Upper lobe of right lung (tissue), 1 donor: ENCODE results near the gene ZFP92. TPM values are rescaled to one million over a fixed set of nuclear protein-coding genes. Genes with fewer than 3 reads are reported as not detected.

Experiments used
- ATAC-seq: fragments of 200-7000 bp; cut with Tn5 transposase; one replicate; pipeline ENCODE4 v1.9.1; 2020; ENCODE audit warnings: mild to moderate bottlenecking, moderate library complexity
- DNase-seq: peaks from one replicate; pipeline ENCODE4 v3.0.0-alpha.2; 2020
- H3K27ac ChIP-seq: fragments of 200-600 bp; one replicate; pipeline ENCODE4 v1.8.0; 2022
- H3K27me3 ChIP-seq: fragments of 200-600 bp; one replicate; pipeline ENCODE4 v1.8.0; 2022; ENCODE audit warnings: mild to moderate bottlenecking
- H3K36me3 ChIP-seq: fragments of 200-600 bp; one replicate; pipeline ENCODE4 v1.8.0; 2022
- H3K4me1 ChIP-seq: fragments of 200-600 bp; one replicate; pipeline ENCODE4 v1.8.0; 2022
- H3K4me3 ChIP-seq: fragments of 200-600 bp; one replicate; pipeline ENCODE4 v1.8.0; 2022; ENCODE audit warnings: mild to moderate bottlenecking
- H3K9me3 ChIP-seq: fragments of 200-600 bp; one replicate; pipeline ENCODE4 v1.8.0; 2022
- intact Hi-C: fragments of 100-400 bp; cut with DNase I; formaldehyde crosslinking; loops from one replicate; pipeline ENCODE4 v1.11.0; 2022
- total RNA-seq: library from RNA; stranded (reverse); fragmentation: NEBNext Ultra II Directional; extraction: Animal tissue kit (Norgen Biotek cat#: 25700); gene quantifications from one replicate; pipeline ENCODE4 v1.2.1, GENCODE V29; 2021
- TF ChIP-seq, protein P1 (sequence below): fragments of 200-600 bp; IDR thresholded peaks from one replicate; pipeline ENCODE4 v1.8.0; 2022; ENCODE audit warnings: antibody characterized with exemption
- donor health status: DM: no; HTN: yes; CAD: no; lungs with severe emphysema.

ZFP92 gene
- total RNA-seq, 1 donor from 2014 or later = 3.4 TPM

DNA sequence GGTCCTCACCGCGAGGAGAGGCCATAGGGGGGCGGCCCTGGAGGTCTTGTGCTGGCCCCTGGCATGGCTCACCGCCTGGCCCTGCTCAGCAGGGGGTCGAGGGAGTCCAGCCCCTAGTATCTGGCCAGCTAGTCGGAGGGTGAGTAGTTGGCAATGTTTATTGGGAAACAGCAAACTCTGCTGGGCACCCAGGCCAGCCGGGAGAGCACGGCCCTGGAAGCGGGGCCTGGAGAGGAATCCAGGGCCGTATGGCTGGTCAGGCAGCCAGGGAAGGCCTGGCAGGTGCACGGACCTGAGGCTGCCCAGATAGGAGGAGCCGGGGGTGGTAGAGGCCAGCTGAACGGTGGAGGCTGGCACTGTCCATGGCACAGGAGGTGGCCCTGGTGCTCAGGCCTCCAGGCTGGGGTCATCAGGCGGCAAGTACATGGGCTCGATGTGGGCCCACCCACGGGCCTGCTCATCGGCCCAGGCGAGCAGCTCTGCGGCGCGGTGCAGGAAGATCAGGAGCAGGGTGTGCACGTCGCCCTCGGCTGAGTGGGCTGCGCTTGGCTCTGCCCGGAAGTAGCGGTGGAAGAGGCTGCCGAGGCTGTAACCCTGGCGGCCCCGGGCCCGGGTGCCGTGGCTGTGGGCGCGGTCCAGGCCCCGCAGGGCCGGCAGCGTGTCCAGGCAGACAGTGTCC, 33.2 kb downstream of the ZFP92 start:
- intact Hi-C loops = no loop called here
- H3K27ac ChIP-seq = no peak overlapping the region
- no peaks in the 10 kb centered on the region for H3K9me3 ChIP-seq
- TF ChIP-seq, protein P1, sequence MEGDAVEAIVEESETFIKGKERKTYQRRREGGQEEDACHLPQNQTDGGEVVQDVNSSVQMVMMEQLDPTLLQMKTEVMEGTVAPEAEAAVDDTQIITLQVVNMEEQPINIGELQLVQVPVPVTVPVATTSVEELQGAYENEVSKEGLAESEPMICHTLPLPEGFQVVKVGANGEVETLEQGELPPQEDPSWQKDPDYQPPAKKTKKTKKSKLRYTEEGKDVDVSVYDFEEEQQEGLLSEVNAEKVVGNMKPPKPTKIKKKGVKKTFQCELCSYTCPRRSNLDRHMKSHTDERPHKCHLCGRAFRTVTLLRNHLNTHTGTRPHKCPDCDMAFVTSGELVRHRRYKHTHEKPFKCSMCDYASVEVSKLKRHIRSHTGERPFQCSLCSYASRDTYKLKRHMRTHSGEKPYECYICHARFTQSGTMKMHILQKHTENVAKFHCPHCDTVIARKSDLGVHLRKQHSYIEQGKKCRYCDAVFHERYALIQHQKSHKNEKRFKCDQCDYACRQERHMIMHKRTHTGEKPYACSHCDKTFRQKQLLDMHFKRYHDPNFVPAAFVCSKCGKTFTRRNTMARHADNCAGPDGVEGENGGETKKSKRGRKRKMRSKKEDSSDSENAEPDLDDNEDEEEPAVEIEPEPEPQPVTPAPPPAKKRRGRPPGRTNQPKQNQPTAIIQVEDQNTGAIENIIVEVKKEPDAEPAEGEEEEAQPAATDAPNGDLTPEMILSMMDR = no peak
- DNase-seq = no peak
- no peaks in the 10 kb centered on the region for H3K36me3 ChIP-seq
- no peaks in the 10 kb centered on the region for H3K4me1 ChIP-seq
- ATAC-seq = no peak
- no peak overlapping the region for H3K4me3 ChIP-seq
- H3K27me3 ChIP-seq = no peaks in the 10 kb centered on the region

DNA sequence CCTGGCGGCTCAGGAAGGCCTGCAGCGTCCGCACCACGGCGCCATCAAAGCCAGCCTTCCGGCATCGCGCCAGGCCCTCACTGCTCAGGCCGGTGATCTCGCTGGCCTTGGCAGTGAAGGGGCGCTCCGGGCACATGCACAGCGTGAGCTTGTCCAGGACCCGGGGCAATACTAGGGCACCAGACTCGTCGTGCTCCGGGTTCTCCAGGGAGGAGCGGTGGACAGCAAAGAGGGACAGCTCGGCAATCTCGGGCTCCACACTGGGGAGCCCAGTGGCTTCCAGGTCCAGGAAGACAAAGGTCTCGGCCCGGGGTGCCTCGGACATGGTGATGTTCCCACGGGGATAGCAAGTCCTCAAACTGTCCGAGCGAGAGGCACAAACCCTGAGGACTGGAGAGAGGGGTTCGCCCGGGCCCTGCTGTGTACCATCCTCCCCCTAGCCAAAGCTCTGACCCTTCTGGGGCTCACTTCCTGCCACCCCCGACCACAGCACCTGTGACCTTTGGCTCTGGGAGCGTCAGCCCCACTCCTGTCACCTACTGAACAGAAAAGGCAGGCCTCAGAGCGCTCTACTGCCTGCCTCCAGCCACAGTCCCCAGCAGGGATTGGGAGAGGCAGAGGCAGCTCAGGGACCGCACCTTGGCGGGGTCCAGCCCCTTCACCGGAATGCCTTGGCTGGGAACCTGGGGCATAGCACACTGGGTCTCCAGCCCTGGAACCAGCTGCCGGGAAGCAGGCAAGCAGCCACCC, 34.0 kb downstream of the ZFP92 start:
- H3K4me3 ChIP-seq = no peak overlapping the region
- no peaks in the 10 kb centered on the region for H3K27me3 ChIP-seq
- H3K36me3 ChIP-seq = no peaks in the 10 kb centered on the region
- H3K9me3 ChIP-seq = no peaks in the 10 kb centered on the region
- no peaks in the 10 kb centered on the region for H3K4me1 ChIP-seq
- ATAC-seq = no peak
- DNase-seq = no peak
- intact Hi-C loops = no loop called here
- TF ChIP-seq, protein P1 = no peak
- H3K27ac ChIP-seq = no peak overlapping the region

DNA sequence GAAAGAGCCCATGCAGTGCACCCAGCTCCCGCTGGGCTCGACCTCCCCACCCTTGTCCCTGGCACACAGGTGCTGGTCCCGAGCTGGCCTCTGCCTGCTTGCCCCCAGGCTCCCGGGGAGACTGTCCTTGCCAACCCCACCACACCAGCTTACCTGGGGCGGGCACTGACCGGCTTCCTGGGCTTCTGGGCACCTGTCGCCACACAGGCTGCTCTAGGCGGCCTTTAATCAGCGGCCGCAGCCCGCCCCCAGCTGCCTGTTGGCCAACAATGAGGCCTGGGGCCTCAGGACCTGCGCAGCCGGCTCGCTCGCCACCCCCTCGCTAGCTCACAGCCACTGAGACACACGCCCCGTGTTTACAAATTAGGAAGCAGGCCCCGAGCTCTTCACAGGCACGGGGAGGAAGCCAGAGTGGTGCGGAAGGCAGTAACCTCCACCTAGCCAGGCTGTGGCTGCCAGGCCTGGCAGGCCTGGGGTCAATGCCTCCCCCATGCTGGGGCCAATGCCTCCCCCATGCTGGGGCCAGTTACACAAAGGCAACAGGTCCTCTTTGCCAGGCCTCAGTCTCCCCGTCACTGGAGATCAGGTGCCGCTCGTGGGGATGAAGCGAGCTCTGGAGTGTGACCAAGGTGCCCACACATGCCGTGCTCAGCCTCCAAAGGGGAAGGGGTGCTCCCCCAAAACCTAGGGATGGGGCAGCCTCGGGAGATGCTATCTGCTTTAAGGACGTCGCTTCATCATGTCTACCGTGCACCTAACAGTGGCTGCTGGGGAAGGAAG, 34.8 kb downstream of the ZFP92 start, which contains the start of gene TREX2:
TREX2 (minus strand) TSS at position 201 of the 780 bp plus-strand sequence. CDS start 626 bp downstream, outside the sequence.
- Histone ChIP-seq H3K36me3 (no peaks in the 10 kb centered on the region), H3K27ac (no peak within 1 kb of the TSS), H3K27me3 (no peaks in the 10 kb centered on the region), H3K4me3 (no peak within 1 kb of the TSS), H3K9me3 (no peaks in the 10 kb centered on the region), H3K4me1 (no peaks in the 10 kb centered on the region)
- TF ChIP-seq, protein P1 = no peak
- no peak for DNase-seq
- no peak for ATAC-seq
- intact Hi-C loops = no loop called here

DNA sequence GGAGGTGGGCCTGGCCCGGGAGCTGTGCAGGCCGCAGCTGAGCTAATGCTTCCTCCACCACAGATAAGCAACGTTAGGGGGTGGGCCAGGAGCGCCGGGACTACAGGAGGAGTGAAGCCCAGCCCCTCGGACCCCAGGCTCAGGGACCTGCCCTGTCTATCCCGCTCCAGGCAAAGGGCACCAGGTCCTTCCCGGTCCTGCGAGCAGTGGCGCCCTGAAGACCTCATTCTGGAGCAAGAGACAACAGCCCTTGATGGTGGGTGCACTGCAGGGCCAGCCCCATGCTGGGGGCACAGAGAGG, 35.3 kb downstream of the ZFP92 start:
- TF ChIP-seq, protein P1 = no peak
- no peak for ATAC-seq
- H3K4me1 ChIP-seq = no peaks in the 10 kb centered on the region
- H3K4me3 ChIP-seq = no peak overlapping the region
- no peaks in the 10 kb centered on the region for H3K9me3 ChIP-seq
- no peak overlapping the region for H3K27ac ChIP-seq
- intact Hi-C loops = no loop called here
- no peak for DNase-seq
- H3K36me3 ChIP-seq = no peaks in the 10 kb centered on the region
- no peaks in the 10 kb centered on the region for H3K27me3 ChIP-seq

DNA sequence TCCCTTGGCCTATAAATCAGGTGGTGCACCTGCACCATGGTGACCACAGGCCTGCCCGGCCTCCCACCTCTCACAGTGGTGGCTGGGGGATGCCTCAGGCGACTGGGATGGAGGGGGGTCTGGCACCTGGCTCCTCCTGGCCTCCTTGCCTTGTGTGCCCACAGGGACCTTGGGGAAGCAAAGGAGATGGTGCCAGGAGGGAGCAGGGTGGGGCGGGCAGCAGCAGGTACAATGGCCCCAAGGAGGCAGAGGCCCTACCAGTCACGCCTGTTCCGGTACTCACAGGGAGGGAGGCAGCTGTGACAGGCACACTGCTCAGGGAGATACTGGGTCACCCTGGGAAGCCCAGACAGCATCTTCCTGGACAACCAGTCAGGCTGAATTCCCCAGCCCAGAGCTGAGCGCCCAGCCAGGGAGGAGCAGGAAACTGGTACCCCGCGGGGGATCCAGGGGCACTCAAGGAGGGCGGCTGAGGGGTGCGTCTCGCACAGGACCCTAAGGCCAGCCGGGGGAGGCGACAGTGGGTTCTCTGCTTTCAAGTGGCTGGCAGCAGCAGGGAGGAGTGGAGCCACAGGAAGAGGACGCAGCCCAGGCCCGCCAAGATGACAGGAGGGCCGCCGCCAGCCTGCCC, 35.8 kb downstream of the ZFP92 start:
- H3K4me3 ChIP-seq = no peak overlapping the region
- no peaks in the 10 kb centered on the region for H3K4me1 ChIP-seq
- no peak overlapping the region for H3K27ac ChIP-seq
- H3K9me3 ChIP-seq = no peaks in the 10 kb centered on the region
- intact Hi-C loops = no loop called here
- H3K36me3 ChIP-seq = no peaks in the 10 kb centered on the region
- TF ChIP-seq, protein P1 = no peak
- DNase-seq (no peak), ATAC-seq (no peak)
- no peaks in the 10 kb centered on the region for H3K27me3 ChIP-seq
